Mammary microvascular endothelial cell (primary cell): Measurements from ENCODE around the gene BMP7. TPM values are rescaled to one million over a fixed set of nuclear protein-coding genes. Genes with fewer than 3 reads are reported as not detected.

Experiments
- total RNA-seq: library from RNA; depleted of rRNA; stranded (reverse); fragments of >200 nt; gene quantifications from 2 replicates; pipeline ENCODE4 v1.2.3, GENCODE V29; 2015

BMP7 gene
- not detected in 2 replicates for total RNA-seq

DNA sequence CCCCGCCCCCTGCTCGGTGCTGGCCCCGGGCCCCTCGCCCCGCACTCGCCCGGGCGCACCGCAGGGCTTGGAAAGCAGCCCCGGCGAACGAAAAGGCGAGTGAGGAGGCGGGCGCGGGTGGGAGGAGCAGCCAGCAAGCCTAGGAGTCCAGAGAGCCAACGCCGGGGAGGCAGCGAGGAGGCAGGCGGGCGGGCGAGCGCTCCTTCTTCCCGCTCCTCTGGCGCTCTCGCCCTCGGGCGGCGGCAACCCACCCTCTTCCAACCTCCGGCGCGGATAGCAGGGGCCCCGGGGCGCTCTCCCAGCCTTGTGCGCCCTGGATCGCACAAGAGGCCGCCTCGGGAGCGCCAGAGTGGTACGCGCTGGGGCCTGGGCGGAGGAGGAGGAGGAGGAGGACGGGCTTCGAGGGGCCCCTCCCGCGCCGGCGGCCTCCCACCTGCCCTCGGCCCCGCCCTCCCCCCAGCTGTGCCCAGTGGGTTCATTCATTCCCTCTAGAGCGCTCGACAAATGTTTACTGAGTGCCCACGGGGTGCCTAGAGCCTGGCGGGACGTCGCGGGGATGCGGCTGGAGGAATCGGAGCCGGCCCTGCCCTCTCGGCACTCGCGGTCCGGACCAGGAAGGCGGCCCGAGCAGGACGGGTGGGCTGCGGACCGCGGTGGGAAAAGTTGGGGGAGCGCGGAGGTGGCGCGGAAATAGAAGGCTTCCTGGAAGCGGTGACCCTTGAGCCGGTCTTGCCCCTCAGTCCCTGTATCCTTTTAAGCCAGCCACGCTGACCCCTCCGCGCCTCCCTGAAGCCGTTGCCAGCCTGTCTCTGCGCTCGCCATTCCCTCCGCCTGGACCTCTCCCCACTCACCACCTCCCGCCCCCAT is at the start of gene BMP7:
BMP7 (minus strand) TSS at position 351 of the 867 bp plus-strand sequence. CDS start 519 bp downstream, outside the sequence.

Other genes starting within 250 kb of the BMP7 start
- gene SPO11, start 63.2 kb upstream of the BMP7 start, total RNA-seq: not detected in 2 replicates
- gene RAE1, start 84.6 kb upstream of the BMP7 start, total RNA-seq: 30.3 and 38.2 TPM in 2 replicates
- gene RBM38, start 124.8 kb upstream of the BMP7 start, total RNA-seq: 35.5 and 40.7 TPM in 2 replicates